ENCODE measurements around the gene VPS13C. TPM values are rescaled to one million over a fixed set of nuclear protein-coding genes. Genes with fewer than 3 reads are reported as not detected.

The VPS13C gene
- total RNA-seq = 100 to 1,000 TPM; 103 to 109 TPM
- 10 to 100 TPM; 11.1 to 17.6 (median 13.3) TPM for polyA plus RNA-seq
- total RNA-seq = 137 to 499 (median 409) reads per million in 6 experiments

- DNase-seq (peak; percentile 87 to 94 (median 90)), ATAC-seq (peak; percentile 85 to 87)
- H3K9me3 Mint-ChIP-seq = no peaks in the 10 kb centered on the region
- H3K4me3 Mint-ChIP-seq = peak within 1 kb of the TSS; percentile 94 to 100 (median 98)
- H3K36me3 Mint-ChIP-seq = peaks cover 0 to 4% (median 3%) of the 10 kb centered on the region in 3 donors
- POLR2A ChIA-PET = interaction anchor here (1.1 to 1.6 kb wide), 2 partner anchors 10 to 49 kb away, joined by 3 to 6 read pairs; no protein-coding TSS in a partner anchor
- peaks cover 18 to 50% (median 47%) of the 10 kb centered on the region in 4 donors for H3K4me1 Mint-ChIP-seq
- peaks cover 0 to 4% (median 0%) of the 10 kb centered on the region in 5 donors for H3K27me3 Mint-ChIP-seq
- peak within 1 kb of the TSS; percentile 90 to 99 (median 98) for H3K27ac Mint-ChIP-seq
These were observed at the start of gene VPS13C for GRCh38 chr15:62060113-62060895. Gene VPS13C (minus strand): TSS chr15:62060447. CDS start chr15:62060374, 73 bp downstream.

GRCh38 chr15:62109437-62109836 is 49.2 kb upstream of the VPS13C start:
- peaks cover under 1 to 12% (median 4%) of the 10 kb centered on the region in 5 donors for H3K27me3 Mint-ChIP-seq
- ATAC-seq (no peak), DNase-seq (no peak)
- H3K36me3 Mint-ChIP-seq = no peaks in the 10 kb centered on the region
- H3K4me1 Mint-ChIP-seq = peaks cover 0 to 2% (median 0%) of the 10 kb centered on the region in 4 donors
- no peak overlapping the region for H3K27ac Mint-ChIP-seq
- H3K4me3 Mint-ChIP-seq = no peak overlapping the region
- no peaks in the 10 kb centered on the region for H3K9me3 Mint-ChIP-seq
- POLR2A ChIA-PET = no interaction called here

- Mint-ChIP-seq H3K4me3 (no peak overlapping the region), H3K36me3 (no peaks in the 10 kb centered on the region), H3K27ac (no peak overlapping the region), H3K9me3 (no peaks in the 10 kb centered on the region), H3K4me1 (peaks cover 0 to 2% (median 0%) of the 10 kb centered on the region in 4 donors), H3K27me3 (peaks cover 0 to 8% (median 4%) of the 10 kb centered on the region in 5 donors)
- DNase-seq (no peak), ATAC-seq (no peak)
- POLR2A ChIA-PET = no interaction called here
These were observed 48.2 kb upstream of the VPS13C start for GRCh38 chr15:62108411-62108810.

- Mint-ChIP-seq H3K27me3 (peaks cover 0 to 3% (median 2%) of the 10 kb centered on the region in 5 donors), H3K9me3 (no peaks in the 10 kb centered on the region)
- POLR2A ChIA-PET = no interaction called here
These were observed 47.4 kb upstream of the VPS13C start for GRCh38 chr15:62107571-62108121.

GRCh38 chr15:62106096-62106495 is 45.8 kb upstream of the VPS13C start:
- Mint-ChIP-seq H3K36me3 (no peaks in the 10 kb centered on the region), H3K9me3 (no peaks in the 10 kb centered on the region), H3K4me3 (no peak overlapping the region), H3K4me1 (no peaks in the 10 kb centered on the region), H3K27ac (no peak overlapping the region), H3K27me3 (peaks cover 0 to 3% (median 2%) of the 10 kb centered on the region in 5 donors)
- DNase-seq = no peak
- POLR2A ChIA-PET = no interaction called here
- ATAC-seq = no peak

More at GRCh38 chr15:62107571-62108121, 47.4 kb upstream of the VPS13C start:
- Mint-ChIP-seq H3K36me3 (no peaks in the 10 kb centered on the region), H3K4me3 (no peak overlapping the region), H3K27ac (no peak overlapping the region), H3K4me1 (no peaks in the 10 kb centered on the region)
- no peak for ATAC-seq
- DNase-seq = no peak

- ATAC-seq (no peak), DNase-seq (no peak)
- H3K4me1 Mint-ChIP-seq = no peaks in the 10 kb centered on the region
- no peaks in the 10 kb centered on the region for H3K36me3 Mint-ChIP-seq
- no peak overlapping the region for H3K27ac Mint-ChIP-seq
- H3K4me3 Mint-ChIP-seq = no peak overlapping the region
- peaks cover 0 to 5% (median 2%) of the 10 kb centered on the region in 5 donors for H3K27me3 Mint-ChIP-seq
- no peaks in the 10 kb centered on the region for H3K9me3 Mint-ChIP-seq
- POLR2A ChIA-PET = no interaction called here
These were observed 45.0 kb upstream of the VPS13C start for GRCh38 chr15:62105266-62105665.

GRCh38 chr15:62104846-62105245 is 44.6 kb upstream of the VPS13C start:
- peaks cover 0 to 2% (median 0%) of the 10 kb centered on the region in 3 donors for H3K36me3 Mint-ChIP-seq
- no peak for DNase-seq
- peaks cover 0 to 5% (median 2%) of the 10 kb centered on the region in 5 donors for H3K27me3 Mint-ChIP-seq
- no peaks in the 10 kb centered on the region for H3K9me3 Mint-ChIP-seq
- no peak overlapping the region for H3K27ac Mint-ChIP-seq
- ATAC-seq = no peak
- POLR2A ChIA-PET = no interaction called here
- no peaks in the 10 kb centered on the region for H3K4me1 Mint-ChIP-seq
- H3K4me3 Mint-ChIP-seq = no peak overlapping the region

GRCh38 chr15:62104401-62104800 is 44.2 kb upstream of the VPS13C start:
- ATAC-seq (no peak), DNase-seq (no peak)
- H3K36me3 Mint-ChIP-seq = peaks cover 0 to 2% (median 0%) of the 10 kb centered on the region in 3 donors
- POLR2A ChIA-PET = no interaction called here
- H3K9me3 Mint-ChIP-seq = peaks cover 0 to 2% (median 0%) of the 10 kb centered on the region in 9 donors
- no peak overlapping the region for H3K27ac Mint-ChIP-seq
- H3K27me3 Mint-ChIP-seq = peaks cover 2 to 5% (median 2%) of the 10 kb centered on the region in 5 donors
- H3K4me3 Mint-ChIP-seq = no peak overlapping the region
- no peaks in the 10 kb centered on the region for H3K4me1 Mint-ChIP-seq

- no peak for ATAC-seq
- no peaks in the 10 kb centered on the region for H3K4me1 Mint-ChIP-seq
- DNase-seq = no peak
- peaks cover 0 to 2% (median 0%) of the 10 kb centered on the region in 9 donors for H3K9me3 Mint-ChIP-seq
- POLR2A ChIA-PET = no interaction called here
- peaks cover 0 to 2% (median 0%) of the 10 kb centered on the region in 3 donors for H3K36me3 Mint-ChIP-seq
- no peak overlapping the region for H3K27ac Mint-ChIP-seq
- peaks cover 3 to 10% (median 5%) of the 10 kb centered on the region in 5 donors for H3K27me3 Mint-ChIP-seq
- no peak overlapping the region for H3K4me3 Mint-ChIP-seq
These were observed 43.2 kb upstream of the VPS13C start for GRCh38 chr15:62103431-62103830.

- H3K4me3 Mint-ChIP-seq = no peak overlapping the region
- H3K4me1 Mint-ChIP-seq = no peaks in the 10 kb centered on the region
- no peak overlapping the region for H3K27ac Mint-ChIP-seq
- ATAC-seq (no peak), DNase-seq (no peak)
- H3K27me3 Mint-ChIP-seq = peaks cover 4 to 26% (median 8%) of the 10 kb centered on the region in 5 donors
- peaks cover 0 to 2% (median 0%) of the 10 kb centered on the region in 9 donors for H3K9me3 Mint-ChIP-seq
- POLR2A ChIA-PET = no interaction called here
- peaks cover 0 to 2% (median 0%) of the 10 kb centered on the region in 3 donors for H3K36me3 Mint-ChIP-seq
These were observed 38.9 kb upstream of the VPS13C start for GRCh38 chr15:62099094-62099601.

GRCh38 chr15:62094388-62094787 is 34.1 kb upstream of the VPS13C start:
- Mint-ChIP-seq H3K27me3 (peaks cover 4 to 23% (median 8%) of the 10 kb centered on the region in 5 donors), H3K4me3 (no peak overlapping the region), H3K4me1 (no peaks in the 10 kb centered on the region), H3K27ac (no peak overlapping the region), H3K36me3 (no peaks in the 10 kb centered on the region), H3K9me3 (no peaks in the 10 kb centered on the region)
- POLR2A ChIA-PET = no interaction called here
- no peak for ATAC-seq
- no peak for DNase-seq

GRCh38 chr15:62093809-62094208 is 33.6 kb upstream of the VPS13C start:
- H3K27ac Mint-ChIP-seq = peak overlapping the region in 1 of 10 donors; percentile 24
- no peaks in the 10 kb centered on the region for H3K9me3 Mint-ChIP-seq
- DNase-seq (no peak), ATAC-seq (no peak)
- no peaks in the 10 kb centered on the region for H3K36me3 Mint-ChIP-seq
- peaks cover 3 to 19% (median 8%) of the 10 kb centered on the region in 5 donors for H3K27me3 Mint-ChIP-seq
- POLR2A ChIA-PET = no interaction called here
- no peak overlapping the region for H3K4me3 Mint-ChIP-seq
- no peaks in the 10 kb centered on the region for H3K4me1 Mint-ChIP-seq

GRCh38 chr15:62090988-62091387 is 30.7 kb upstream of the VPS13C start:
- POLR2A ChIA-PET = no interaction called here
- Mint-ChIP-seq H3K27ac (no peak overlapping the region), H3K27me3 (peaks cover 0 to 7% (median 1%) of the 10 kb centered on the region in 5 donors), H3K9me3 (no peaks in the 10 kb centered on the region), H3K4me1 (no peaks in the 10 kb centered on the region), H3K4me3 (no peak overlapping the region), H3K36me3 (no peaks in the 10 kb centered on the region)
- DNase-seq (no peak), ATAC-seq (no peak)

Measured in naive thymus-derived CD8-positive, alpha-beta T cell (primary cell).